22Rv1 (cell line): ENCODE data around the gene CDH8.

Experiments
- CTCF ChIP-seq: fragments of 450-650 bp; IDR thresholded peaks from 2 replicates; pipeline ENCODE4 v1.5.1; 2017; ENCODE audit warnings: mild to moderate bottlenecking
- ZFX ChIP-seq: fragments of 450-650 bp; IDR thresholded peaks from 2 replicates; pipeline ENCODE4 v1.6.1; 2017; ENCODE audit warnings: antibody characterized with exemption, borderline replicate concordance

GRCh38 chr16:61817583-61818278 is 218.5 kb downstream of the CDH8 start:
- no peak for TF ChIP-seq CTCF
- TF ChIP-seq ZFX: no peak
